Body of pancreas (tissue), 4 donors: ENCODE results near the gene C15orf39. TPM values are rescaled to one million over a fixed set of nuclear protein-coding genes. Genes with fewer than 3 reads are reported as not detected.

ENCODE experiments used
- ATAC-seq: fragments of 150-250 bp; one replicate; pipeline ENCODE4 v1.9.1; 2016
- DNase-seq, 4 donors: peaks; one replicate each; pipeline ENCODE4 v3.0.0-alpha.2; 2019
- H3K27ac ChIP-seq, 4 donors: fragments of 200-600 bp; sonication (generic); 1 replicate in 3 of 4; 2 replicates in 1 of 4; pipeline versions ENCODE4 v1.5.1 to v1.6.1; 2016 to 2019; ENCODE audit warnings: mild to moderate bottlenecking in 1 of 4, mixed read lengths in 1 of 4, moderate library complexity in 1 of 4
- H3K27me3 ChIP-seq, 2 donors: fragments of 200-600 bp; sonication (generic); one replicate each; pipeline ENCODE4 v1.6.0; 2016; ENCODE audit warnings: mild to moderate bottlenecking in 1 of 2
- H3K36me3 ChIP-seq, 2 donors: fragments of 200-600 bp; sonication (generic); replicated peaks in 1 of 2; 2 replicates each; pipeline ENCODE4 v1.5.1; 2016; ENCODE audit warnings: low read depth in 2 of 2; ENCODE audit not compliant: insufficient read depth in 1 of 2
- H3K4me1 ChIP-seq: fragments of 200-600 bp; sonication (generic); one replicate; pipeline ENCODE4 v1.6.0; 2016
- H3K4me3 ChIP-seq, 2 donors: fragments of 200-600 bp; sonication (generic); 1 replicate in 1 of 2; 2 replicates in 1 of 2; pipeline ENCODE4 v1.5.1; 2016 to 2019
- H3K9me3 ChIP-seq, 3 donors: fragments of 200-600 bp; sonication (generic); 1 replicate in 2 of 3; 2 replicates in 1 of 3; pipeline ENCODE4 v1.5.1; 2016
- CTCF ChIP-seq, 7 experiments: fragments of 450-650 bp in 4 of 7; fragments of 200-600 bp in 3 of 7; sonication (generic) in 3 of 7; IDR thresholded peaks; one replicate each; pipeline ENCODE4 v1.5.1; 2016 to 2019; ENCODE audit warnings: antibody characterized with exemption in 7 of 7
- POLR2A ChIP-seq, 3 donors: fragments of 450-650 bp; IDR thresholded peaks; one replicate each; pipeline ENCODE4 v1.6.1; 2016; ENCODE audit warnings: antibody characterized with exemption in 3 of 3, mild to moderate bottlenecking in 2 of 3
- WGBS, 2 donors: methylation state at CpG; one replicate each; pipeline ENCODE4 v1.1.5; 2017; 5-methylcytosine and 5-hydroxymethylcytosine counted together
- intact Hi-C: fragments of 100-400 bp; cut with DNase I; formaldehyde crosslinking; loops from one replicate; pipeline ENCODE4 v1.15.1; 2023
- total RNA-seq, 2 donors: library from RNA; depleted of rRNA; stranded (reverse); fragments of >200 nt; gene quantifications; one replicate each; pipeline ENCODE4 v1.1.0, GENCODE V29; 2016

C15orf39 gene
- total RNA-seq, 2 donors from 2014 or later, result 12.5 to 30.3 TPM

- no peaks in the 10 kb centered on the region for H3K36me3 ChIP-seq
- peaks cover 13% of the 10 kb centered on the region for H3K4me1 ChIP-seq
- peak overlapping the region in 1 of 4 donors; percentile 18 for H3K27ac ChIP-seq
- no peaks in the 10 kb centered on the region for H3K27me3 ChIP-seq
- no peak overlapping the region for H3K4me3 ChIP-seq
- DNase-seq, result no peak
- no peak for TF ChIP-seq CTCF (IDR thresholded peaks at IDR 0.05)
- no peak for TF ChIP-seq POLR2A (IDR thresholded peaks at IDR 0.05)
- intact Hi-C loops, result no loop called here
- 69 to 93% methylated on average over 5 of the region's 5 CpGs for WGBS, 2 donors
- H3K9me3 ChIP-seq, result no peaks in the 10 kb centered on the region
- no peak for ATAC-seq
These were observed 30.3 kb upstream of the C15orf39 start for GRCh38 chr15:75171408-75171807.

- Histone ChIP-seq H3K27me3 (no peaks in the 10 kb centered on the region), H3K4me3 (no peak overlapping the region), H3K27ac (no peak overlapping the region), H3K4me1 (peaks cover 20% of the 10 kb centered on the region), H3K9me3 (no peaks in the 10 kb centered on the region), H3K36me3 (no peaks in the 10 kb centered on the region)
- WGBS, 2 donors, result 77 to 89% methylated on average over 5 to 6 of the region's 6 CpGs
- no peak for TF ChIP-seq CTCF (IDR thresholded peaks at IDR 0.05)
- TF ChIP-seq POLR2A (IDR thresholded peaks at IDR 0.05), result no peak
- DNase-seq (no peak), ATAC-seq (no peak)
- intact Hi-C loops, result no loop called here
These were observed 29.3 kb upstream of the C15orf39 start for GRCh38 chr15:75172284-75172820.

DNA sequence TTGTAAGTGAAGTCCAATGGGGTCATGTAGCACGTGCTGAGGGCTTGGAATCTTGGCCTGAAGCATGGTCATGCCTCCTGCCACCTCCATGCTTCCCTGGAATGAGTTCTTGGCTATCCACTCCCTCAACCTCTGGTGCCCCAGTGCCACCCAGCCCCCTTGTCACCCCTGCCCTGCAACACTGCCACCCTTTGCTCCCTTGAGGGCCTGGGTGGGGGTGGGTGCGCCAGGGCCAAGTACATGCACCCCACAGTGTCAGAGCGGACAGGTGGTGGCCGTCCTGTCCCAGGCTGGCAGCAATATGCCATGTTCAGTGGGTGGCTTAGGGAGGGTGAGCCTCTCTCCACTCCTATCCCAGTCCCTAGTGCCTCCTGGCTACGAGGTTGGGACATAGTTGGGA, 27.6 kb upstream of the C15orf39 start:
- no peak for ATAC-seq
- 90 to 96% methylated on average over 4 to 5 of the region's 5 CpGs for WGBS, 2 donors
- DNase-seq, result no peak
- H3K27me3 ChIP-seq, result no peaks in the 10 kb centered on the region
- peaks cover 35% of the 10 kb centered on the region for H3K4me1 ChIP-seq
- no peak overlapping the region for H3K4me3 ChIP-seq
- no peaks in the 10 kb centered on the region for H3K36me3 ChIP-seq
- no peak for TF ChIP-seq POLR2A (IDR thresholded peaks at IDR 0.05)
- TF ChIP-seq CTCF (IDR thresholded peaks at IDR 0.05), result no peak
- no peaks in the 10 kb centered on the region for H3K9me3 ChIP-seq
- no peak overlapping the region for H3K27ac ChIP-seq
- intact Hi-C loops, result no loop called here

GRCh38 chr15:75174729-75175128, 27.0 kb upstream of the C15orf39 start:
- Histone ChIP-seq H3K4me1 (peaks cover 41% of the 10 kb centered on the region), H3K9me3 (no peaks in the 10 kb centered on the region), H3K27me3 (no peaks in the 10 kb centered on the region), H3K27ac (no peak overlapping the region), H3K36me3 (no peaks in the 10 kb centered on the region), H3K4me3 (no peak overlapping the region)
- WGBS, 2 donors, result 90 to 94% methylated on average over 10 of the region's 10 CpGs
- no peak for DNase-seq
- no peak for ATAC-seq
- intact Hi-C loops, result no loop called here
- TF ChIP-seq POLR2A (IDR thresholded peaks at IDR 0.05), result no peak

- Histone ChIP-seq H3K36me3 (no peaks in the 10 kb centered on the region), H3K4me1 (peaks cover 55% of the 10 kb centered on the region), H3K27ac (peak overlapping the region; percentile 47 to 77 (median 70)), H3K9me3 (no peaks in the 10 kb centered on the region), H3K27me3 (no peaks in the 10 kb centered on the region), H3K4me3 (no peak overlapping the region)
- 74 to 79% methylated on average over 4 of the region's 4 CpGs for WGBS, 2 donors
- TF ChIP-seq CTCF (IDR thresholded peaks at IDR 0.05), result no peak
- no peak for TF ChIP-seq POLR2A (IDR thresholded peaks at IDR 0.05)
- no peak for ATAC-seq
- intact Hi-C loops, result no loop called here
- DNase-seq, result peak in 1 of 4 donors; percentile 24
These were observed 25.3 kb upstream of the C15orf39 start for GRCh38 chr15:75176396-75176761.
